Upper lobe of right lung (tissue), 1 donor: ENCODE measurements around the gene ADSL. TPM values are rescaled to one million over a fixed set of nuclear protein-coding genes. Genes with fewer than 3 reads are reported as not detected.
A peak's percentile ranks its signal among the peaks of the same experiment; 100 is the strongest.

Experiments used
- ATAC-seq: fragments of 200-7000 bp; cut with Tn5 transposase; one replicate; pipeline ENCODE4 v1.9.1; 2020; ENCODE audit warnings: mild to moderate bottlenecking, moderate library complexity
- DNase-seq: peaks from one replicate; pipeline ENCODE4 v3.0.0-alpha.2; 2020
- H3K27ac ChIP-seq: fragments of 200-600 bp; one replicate; pipeline ENCODE4 v1.8.0; 2022
- H3K27me3 ChIP-seq: fragments of 200-600 bp; one replicate; pipeline ENCODE4 v1.8.0; 2022; ENCODE audit warnings: mild to moderate bottlenecking
- H3K36me3 ChIP-seq: fragments of 200-600 bp; one replicate; pipeline ENCODE4 v1.8.0; 2022
- H3K4me1 ChIP-seq: fragments of 200-600 bp; one replicate; pipeline ENCODE4 v1.8.0; 2022
- H3K4me3 ChIP-seq: fragments of 200-600 bp; one replicate; pipeline ENCODE4 v1.8.0; 2022; ENCODE audit warnings: mild to moderate bottlenecking
- H3K9me3 ChIP-seq: fragments of 200-600 bp; one replicate; pipeline ENCODE4 v1.8.0; 2022
- intact Hi-C: fragments of 100-400 bp; cut with DNase I; formaldehyde crosslinking; loops from one replicate; pipeline ENCODE4 v1.11.0; 2022
- total RNA-seq: library from RNA; stranded (reverse); fragmentation: NEBNext Ultra II Directional; extraction: Animal tissue kit (Norgen Biotek cat#: 25700); gene quantifications from one replicate; pipeline ENCODE4 v1.2.1, GENCODE V29; 2021
- TF ChIP-seq, protein P1 (sequence below): fragments of 200-600 bp; IDR thresholded peaks from one replicate; pipeline ENCODE4 v1.8.0; 2022; ENCODE audit warnings: antibody characterized with exemption
- donor health status: DM: no; HTN: yes; CAD: no; lungs with severe emphysema.

The ADSL gene
- total RNA-seq, 1 donor from 2014 or later: 38.7 TPM

GRCh38 chr22:40421082-40421350, 74.7 kb downstream of the ADSL start:
- DNase-seq (no peak), ATAC-seq (no peak)
- TF ChIP-seq, protein P1, sequence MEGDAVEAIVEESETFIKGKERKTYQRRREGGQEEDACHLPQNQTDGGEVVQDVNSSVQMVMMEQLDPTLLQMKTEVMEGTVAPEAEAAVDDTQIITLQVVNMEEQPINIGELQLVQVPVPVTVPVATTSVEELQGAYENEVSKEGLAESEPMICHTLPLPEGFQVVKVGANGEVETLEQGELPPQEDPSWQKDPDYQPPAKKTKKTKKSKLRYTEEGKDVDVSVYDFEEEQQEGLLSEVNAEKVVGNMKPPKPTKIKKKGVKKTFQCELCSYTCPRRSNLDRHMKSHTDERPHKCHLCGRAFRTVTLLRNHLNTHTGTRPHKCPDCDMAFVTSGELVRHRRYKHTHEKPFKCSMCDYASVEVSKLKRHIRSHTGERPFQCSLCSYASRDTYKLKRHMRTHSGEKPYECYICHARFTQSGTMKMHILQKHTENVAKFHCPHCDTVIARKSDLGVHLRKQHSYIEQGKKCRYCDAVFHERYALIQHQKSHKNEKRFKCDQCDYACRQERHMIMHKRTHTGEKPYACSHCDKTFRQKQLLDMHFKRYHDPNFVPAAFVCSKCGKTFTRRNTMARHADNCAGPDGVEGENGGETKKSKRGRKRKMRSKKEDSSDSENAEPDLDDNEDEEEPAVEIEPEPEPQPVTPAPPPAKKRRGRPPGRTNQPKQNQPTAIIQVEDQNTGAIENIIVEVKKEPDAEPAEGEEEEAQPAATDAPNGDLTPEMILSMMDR: no peak
- H3K27me3 ChIP-seq: no peaks in the 10 kb centered on the region
- no peak overlapping the region for H3K4me3 ChIP-seq
- H3K27ac ChIP-seq: no peak overlapping the region
- peaks cover 94% of the 10 kb centered on the region for H3K36me3 ChIP-seq
- intact Hi-C loops: no loop called here
- no peaks in the 10 kb centered on the region for H3K9me3 ChIP-seq
- H3K4me1 ChIP-seq: peaks cover 6% of the 10 kb centered on the region

DNA sequence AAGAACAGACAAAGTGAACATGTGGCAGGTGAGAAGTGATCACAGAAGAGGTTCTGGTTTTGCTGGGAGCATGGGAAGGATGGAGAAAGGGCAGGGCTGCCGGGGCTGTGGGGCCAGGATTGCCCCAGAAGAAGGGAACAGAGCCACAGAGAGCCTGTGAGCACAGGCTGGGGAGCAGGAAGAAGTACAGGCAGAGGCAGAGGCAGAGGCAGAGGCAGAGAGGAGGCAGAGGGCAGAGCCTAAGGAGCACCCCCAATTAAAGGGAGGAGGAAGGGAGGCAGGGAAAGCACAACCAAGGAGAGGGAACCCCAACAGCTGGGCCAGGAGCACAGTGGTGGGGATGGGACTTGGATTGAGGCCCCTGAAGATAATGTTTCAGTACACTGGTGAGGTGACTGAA, 75.6 kb downstream of the ADSL start:
- Histone ChIP-seq H3K27me3 (no peaks in the 10 kb centered on the region), H3K4me1 (peaks cover 11% of the 10 kb centered on the region), H3K4me3 (no peak overlapping the region), H3K36me3 (peaks cover 94% of the 10 kb centered on the region), H3K9me3 (no peaks in the 10 kb centered on the region), H3K27ac (no peak overlapping the region)
- intact Hi-C loops: no loop called here
- TF ChIP-seq, protein P1: no peak
- peak; percentile 30 for DNase-seq
- ATAC-seq: no peak

- Histone ChIP-seq H3K27me3 (no peaks in the 10 kb centered on the region), H3K9me3 (no peaks in the 10 kb centered on the region), H3K36me3 (peaks cover 93% of the 10 kb centered on the region), H3K4me1 (peaks cover 11% of the 10 kb centered on the region), H3K4me3 (no peak overlapping the region), H3K27ac (no peak overlapping the region)
- ATAC-seq (peak; percentile 71), DNase-seq (no peak)
- TF ChIP-seq, protein P1: no peak
- intact Hi-C loops: no loop called here
Measured at GRCh38 chr22:40422558-40423309, 76.4 kb downstream of the ADSL start.

DNA sequence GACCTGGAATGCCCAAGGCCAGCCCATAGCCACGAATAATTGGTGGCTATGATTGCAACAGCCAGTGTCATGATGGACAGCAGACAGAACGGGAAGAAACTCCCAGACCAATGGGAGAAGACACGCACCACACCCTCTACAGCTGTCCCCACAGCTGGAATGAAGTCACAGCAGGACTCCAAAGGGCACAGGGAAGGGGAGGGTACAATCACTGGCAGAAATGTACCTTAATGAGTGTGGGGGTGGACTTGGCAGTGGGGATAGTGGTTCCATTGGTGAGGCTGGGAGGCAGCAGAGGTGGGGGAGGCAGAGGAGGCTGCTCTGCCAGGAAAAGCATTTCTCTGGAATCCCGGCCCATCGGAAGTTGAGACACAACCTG, 77.0 kb downstream of the ADSL start:
- Histone ChIP-seq H3K27ac (no peak overlapping the region), H3K36me3 (peaks cover 92% of the 10 kb centered on the region), H3K27me3 (no peaks in the 10 kb centered on the region), H3K9me3 (no peaks in the 10 kb centered on the region), H3K4me3 (no peak overlapping the region), H3K4me1 (peaks cover 11% of the 10 kb centered on the region)
- TF ChIP-seq, protein P1: no peak
- DNase-seq: no peak
- intact Hi-C loops: no loop called here
- ATAC-seq: peak; percentile 49

DNA sequence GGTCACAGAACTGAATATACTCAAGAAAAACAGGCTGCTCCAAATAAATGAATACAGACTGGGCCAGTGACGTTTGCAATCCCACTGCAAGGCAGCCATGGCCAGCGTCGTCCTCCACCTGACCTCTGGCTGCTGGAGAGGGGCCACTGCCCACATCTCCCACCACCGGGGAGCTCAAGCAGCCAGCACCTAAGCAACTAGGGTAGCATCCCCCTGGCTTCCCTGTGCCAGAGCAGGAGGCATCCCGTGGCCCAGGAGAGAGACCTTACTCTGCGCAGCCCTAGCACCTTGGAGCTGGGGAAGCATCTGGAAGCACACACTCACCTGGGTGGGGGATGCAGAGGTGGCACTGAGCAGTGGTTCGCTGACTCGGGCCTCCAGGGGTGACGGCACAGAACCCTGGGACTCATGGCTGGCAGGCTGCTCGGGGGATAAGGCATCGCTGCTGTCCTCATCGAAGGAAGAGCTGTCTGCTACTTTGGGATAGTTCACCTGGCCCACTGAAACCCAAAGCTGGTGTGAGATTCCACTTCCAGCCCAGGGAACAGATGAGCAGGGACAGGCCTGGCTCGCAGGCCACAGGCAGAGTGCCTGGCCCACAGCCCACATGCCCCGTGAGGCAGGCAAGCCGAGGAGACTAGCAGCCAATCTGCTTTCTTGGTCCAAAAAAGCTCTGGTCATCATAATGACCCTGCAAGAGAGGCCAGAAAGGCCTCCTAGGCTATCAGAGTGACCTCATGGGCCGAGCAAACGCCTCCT, 77.8 kb downstream of the ADSL start:
- Histone ChIP-seq H3K27me3 (no peaks in the 10 kb centered on the region), H3K36me3 (peaks cover 92% of the 10 kb centered on the region), H3K4me3 (no peak overlapping the region), H3K27ac (no peak overlapping the region), H3K9me3 (no peaks in the 10 kb centered on the region), H3K4me1 (peaks cover 11% of the 10 kb centered on the region)
- intact Hi-C loops: no loop called here
- ATAC-seq (no peak), DNase-seq (peak; percentile 9)
- TF ChIP-seq, protein P1: no peak
